Stimulated activated naive CD8-positive, alpha-beta T cell treated with anti-CD3 and anti-CD28 coated beads, Interleukin-15, Interleukin-2, amounts not matched to agents 100 U/mL and 50 U/mL, for 24 hours (primary cell): ENCODE results near the gene DNAH10.

Source experiments
- ATAC-seq: fragments of 150-1000 bp; cut with Tn5 transposase; one replicate; pipeline ENCODE4 v1.10.0; 2021
- DNase-seq: peaks from one replicate; pipeline ENCODE4 v3.0.0; 2021

DNAH10 gene

GRCh38 chr12:123972457-123973401 is 210.6 kb downstream of the DNAH10 start, which contains the start of the genes CCDC92 and ZNF664:
Gene CCDC92 (minus strand): TSS chr12:123972831. CDS start chr12:123944305, 28,526 bp downstream.
Gene ZNF664 (plus strand): TSS chr12:123973215. CDS start chr12:124012145, 38,930 bp downstream.
- DNase-seq (peak; percentile 96), ATAC-seq (peak; percentile 90)

- ATAC-seq (no peak), DNase-seq (peak; percentile 27)
These were observed 211.6 kb downstream of the DNAH10 start for GRCh38 chr12:123973552-123974341.

GRCh38 chr12:123976227-123976826 is 214.2 kb downstream of the DNAH10 start:
- DNase-seq (no peak), ATAC-seq (no peak)

- ATAC-seq (no peak), DNase-seq (no peak)
These were observed 217.5 kb downstream of the DNAH10 start for GRCh38 chr12:123979566-123979965.

- ATAC-seq: no peak
- DNase-seq: no peak
These were observed 220.2 kb downstream of the DNAH10 start for GRCh38 chr12:123982269-123982668.

- peak; percentile 15 for DNase-seq
- peak; percentile 61 for ATAC-seq
These were observed 221.9 kb downstream of the DNAH10 start for GRCh38 chr12:123983822-123984485.

- ATAC-seq (no peak), DNase-seq (no peak)
These were observed 222.8 kb downstream of the DNAH10 start for GRCh38 chr12:123984903-123985302.
